ENCODE results near the gene POLR2L. TPM values are rescaled to one million over a fixed set of nuclear protein-coding genes. Genes with fewer than 3 reads are reported as not detected.
A peak's percentile ranks its signal among the peaks of the same experiment; 100 is the strongest.

The POLR2L gene
- total RNA-seq, 1 experiment from 2014 or later, result 118 TPM

DNA sequence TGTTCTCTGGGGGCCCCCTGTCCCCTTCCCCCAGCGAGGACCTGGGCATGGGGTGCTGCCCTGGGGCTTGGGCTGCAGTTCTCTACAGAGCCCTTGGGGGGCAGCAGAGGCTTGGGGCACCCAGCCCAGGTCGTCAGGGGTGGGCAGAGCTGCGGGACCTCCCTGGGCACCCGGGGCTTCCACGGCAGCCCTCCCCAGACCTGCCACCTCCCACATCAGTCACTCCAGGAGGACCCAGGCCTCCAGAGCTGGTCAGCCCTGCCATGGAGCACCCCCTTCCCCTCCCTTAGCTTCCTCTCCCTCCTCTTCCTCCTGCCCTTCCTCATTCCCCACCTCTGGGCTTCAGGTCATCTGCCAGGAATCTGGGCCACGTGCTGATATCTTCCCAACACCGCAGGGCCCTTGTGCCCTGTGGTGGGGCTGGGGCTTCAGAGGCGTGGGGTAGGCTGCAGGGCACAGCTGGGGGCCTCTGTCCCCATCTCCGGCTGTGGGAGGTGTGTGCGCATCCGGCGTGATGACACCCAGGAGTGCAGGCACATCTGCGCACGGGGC, 6.1 kb upstream of the POLR2L start:
- POLR2A ChIA-PET, result interaction anchor here (2.7 kb wide), 2 partner anchors 18 to 29 kb away, joined by 14 to 16 read pairs; partner anchors contain the start of gene PNPLA2
- intact Hi-C loops (cut with micrococcal nuclease), result no loop called here
- no peak overlapping the region for H3K4me3 Mint-ChIP-seq (ENCODE audit: unreplicated experiment)
- no peaks in the 10 kb centered on the region for H3K9me3 Mint-ChIP-seq (ENCODE audit: unreplicated experiment)
- no peak overlapping the region for H3K27ac Mint-ChIP-seq (ENCODE audit: low read depth, unreplicated experiment)
- H3K27me3 Mint-ChIP-seq (ENCODE audit: insufficient read depth, unreplicated experiment), result no peaks in the 10 kb centered on the region
- peaks cover 15% of the 10 kb centered on the region for H3K4me1 Mint-ChIP-seq (ENCODE audit: insufficient read depth, unreplicated experiment)
- TF ChIP-seq, protein P1, sequence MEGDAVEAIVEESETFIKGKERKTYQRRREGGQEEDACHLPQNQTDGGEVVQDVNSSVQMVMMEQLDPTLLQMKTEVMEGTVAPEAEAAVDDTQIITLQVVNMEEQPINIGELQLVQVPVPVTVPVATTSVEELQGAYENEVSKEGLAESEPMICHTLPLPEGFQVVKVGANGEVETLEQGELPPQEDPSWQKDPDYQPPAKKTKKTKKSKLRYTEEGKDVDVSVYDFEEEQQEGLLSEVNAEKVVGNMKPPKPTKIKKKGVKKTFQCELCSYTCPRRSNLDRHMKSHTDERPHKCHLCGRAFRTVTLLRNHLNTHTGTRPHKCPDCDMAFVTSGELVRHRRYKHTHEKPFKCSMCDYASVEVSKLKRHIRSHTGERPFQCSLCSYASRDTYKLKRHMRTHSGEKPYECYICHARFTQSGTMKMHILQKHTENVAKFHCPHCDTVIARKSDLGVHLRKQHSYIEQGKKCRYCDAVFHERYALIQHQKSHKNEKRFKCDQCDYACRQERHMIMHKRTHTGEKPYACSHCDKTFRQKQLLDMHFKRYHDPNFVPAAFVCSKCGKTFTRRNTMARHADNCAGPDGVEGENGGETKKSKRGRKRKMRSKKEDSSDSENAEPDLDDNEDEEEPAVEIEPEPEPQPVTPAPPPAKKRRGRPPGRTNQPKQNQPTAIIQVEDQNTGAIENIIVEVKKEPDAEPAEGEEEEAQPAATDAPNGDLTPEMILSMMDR (IDR thresholded peaks at IDR 0.05; ENCODE audit: unreplicated experiment), result peak; percentile 87
- H3K36me3 Mint-ChIP-seq (ENCODE audit: insufficient read depth, unreplicated experiment), result peaks cover 28% of the 10 kb centered on the region
- CTCF ChIA-PET, result interaction anchor here (0.9 to 1.0 kb wide), 3 partner anchors 8 to 203 kb away, joined by 4 to 6 read pairs (median 4); no protein-coding TSS in a partner anchor
- BruUV-seq (replicated peaks), result no TSS peak
- DNase-seq (ENCODE audit: unreplicated experiment), result peak; percentile 40

DNA sequence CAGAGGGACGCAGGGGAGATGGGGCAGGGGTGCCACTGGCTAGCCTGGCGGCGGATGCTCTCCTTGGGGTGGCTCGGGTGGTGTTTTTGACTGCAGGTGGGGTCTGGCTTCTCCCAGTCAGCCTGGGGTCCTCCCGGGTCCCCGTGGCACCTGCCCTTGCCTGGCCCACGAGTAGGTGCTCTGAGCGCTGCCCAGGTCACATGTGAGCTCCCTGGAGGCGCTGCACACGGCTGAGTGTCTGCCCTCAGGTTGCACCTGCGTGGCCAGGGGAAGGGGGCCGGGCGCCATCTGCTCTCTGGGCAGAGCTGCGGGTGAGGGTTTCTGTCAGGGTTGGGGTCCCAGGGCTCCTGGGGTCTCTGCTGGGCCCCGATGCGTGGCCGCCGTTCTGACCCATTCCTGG, 5.5 kb upstream of the POLR2L start:
- no peak overlapping the region for H3K4me3 Mint-ChIP-seq (ENCODE audit: unreplicated experiment)
- H3K4me1 Mint-ChIP-seq (ENCODE audit: insufficient read depth, unreplicated experiment), result peaks cover 15% of the 10 kb centered on the region
- H3K9me3 Mint-ChIP-seq (ENCODE audit: unreplicated experiment), result no peaks in the 10 kb centered on the region
- CTCF ChIA-PET, result interaction anchor here (0.9 to 1.0 kb wide), 4 partner anchors 9 to 204 kb away, joined by 3 to 6 read pairs (median 4); no protein-coding TSS in a partner anchor
- H3K27me3 Mint-ChIP-seq (ENCODE audit: insufficient read depth, unreplicated experiment), result no peaks in the 10 kb centered on the region
- no TSS peak for BruUV-seq (replicated peaks)
- intact Hi-C loops (cut with micrococcal nuclease), result no loop called here
- DNase-seq (ENCODE audit: unreplicated experiment), result no peak
- TF ChIP-seq, protein P1 (IDR thresholded peaks at IDR 0.05; ENCODE audit: unreplicated experiment), result no peak
- H3K27ac Mint-ChIP-seq (ENCODE audit: low read depth, unreplicated experiment), result no peak overlapping the region
- POLR2A ChIA-PET, result interaction anchor here (0.8 to 2.7 kb wide), 4 partner anchors 9 to 29 kb away, joined by 3 to 16 read pairs (median 9); partner anchors contain the start of gene PNPLA2
- H3K36me3 Mint-ChIP-seq (ENCODE audit: insufficient read depth, unreplicated experiment), result peaks cover 28% of the 10 kb centered on the region

DNA sequence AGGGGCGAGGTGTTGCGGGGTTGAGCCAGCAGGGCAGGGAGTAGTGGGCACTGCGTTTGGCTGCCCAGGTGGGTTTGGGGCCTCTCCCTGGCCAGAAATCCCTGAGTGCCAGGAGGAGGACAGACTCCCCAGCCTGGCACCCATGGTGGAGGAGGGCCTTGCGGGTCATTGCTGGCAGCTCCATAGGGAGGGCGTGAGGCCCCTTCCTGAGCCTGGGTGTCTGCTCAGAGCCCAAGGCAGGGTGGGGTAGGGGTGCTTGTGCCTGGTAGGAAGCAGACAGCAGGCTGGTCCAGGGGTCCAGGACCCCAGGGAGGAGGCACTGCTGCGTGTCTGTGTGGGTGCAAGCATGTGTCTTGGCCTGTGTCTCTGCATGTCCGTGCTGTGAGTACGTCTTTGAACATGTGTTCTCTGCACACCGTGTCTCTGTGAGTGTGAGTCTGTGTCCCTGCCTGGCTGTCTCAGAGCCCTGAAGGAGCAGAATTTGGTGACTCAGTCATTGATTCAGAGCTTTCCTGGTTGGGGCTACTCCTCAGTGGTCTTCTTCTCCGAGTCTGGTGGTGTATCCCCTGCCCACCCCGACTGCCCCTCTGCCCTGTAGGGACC, 4.3 kb upstream of the POLR2L start:
- DNase-seq (ENCODE audit: unreplicated experiment), result peak; percentile 47
- intact Hi-C loops (cut with micrococcal nuclease), result no loop called here
- Mint-ChIP-seq H3K27ac (ENCODE audit: low read depth, unreplicated experiment) (peak overlapping the region; percentile 28), H3K36me3 (ENCODE audit: insufficient read depth, unreplicated experiment) (peaks cover 33% of the 10 kb centered on the region), H3K4me3 (ENCODE audit: unreplicated experiment) (peak overlapping the region; percentile 39), H3K4me1 (ENCODE audit: insufficient read depth, unreplicated experiment) (peaks cover 15% of the 10 kb centered on the region), H3K27me3 (ENCODE audit: insufficient read depth, unreplicated experiment) (no peaks in the 10 kb centered on the region), H3K9me3 (ENCODE audit: unreplicated experiment) (no peaks in the 10 kb centered on the region)
- CTCF ChIA-PET, result interaction anchor here (0.6 to 1.1 kb wide), 4 partner anchors 12 to 205 kb away, joined by 3 to 4 read pairs (median 3); no protein-coding TSS in a partner anchor
- no TSS peak for BruUV-seq (replicated peaks)
- POLR2A ChIA-PET, result interaction anchor here (0.6 to 2.7 kb wide), 13 partner anchors 10 to 430 kb away, joined by 3 to 18 read pairs (median 4); partner anchors contain the start of gene PNPLA2
- TF ChIP-seq, protein P1 (IDR thresholded peaks at IDR 0.05; ENCODE audit: unreplicated experiment), result no peak

DNA sequence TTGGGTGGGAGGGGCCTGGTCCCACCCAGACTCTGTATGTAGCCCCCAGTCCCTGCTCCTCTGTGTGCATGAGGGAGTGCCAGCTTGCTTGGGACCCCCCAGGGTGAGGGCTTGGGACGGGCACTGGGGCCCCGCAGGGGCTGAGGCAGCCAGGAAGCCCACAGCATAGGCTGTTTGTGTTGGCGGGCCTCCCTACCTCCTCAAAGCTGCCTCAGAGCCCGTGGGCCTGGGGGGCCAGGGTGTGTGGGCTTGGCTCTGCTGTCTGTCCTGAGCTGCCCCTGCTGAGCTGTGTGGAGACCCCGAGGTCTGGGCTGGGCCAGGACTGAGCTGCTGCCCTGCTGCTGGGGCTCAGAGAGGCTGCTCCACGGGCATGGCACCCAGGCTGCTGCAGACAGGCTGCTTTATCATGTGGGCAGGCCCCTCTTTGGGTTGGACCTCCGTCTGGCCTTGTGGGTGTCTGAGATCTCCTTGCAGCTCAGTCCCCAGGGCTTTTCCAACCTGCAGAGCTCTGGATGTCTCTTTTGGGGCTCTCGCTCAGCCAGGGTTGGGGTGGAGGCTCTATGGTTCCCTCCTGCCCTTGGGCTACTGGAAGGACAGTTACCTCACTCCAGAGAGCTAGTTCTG, 3.7 kb upstream of the POLR2L start:
- BruUV-seq (replicated peaks), result no TSS peak
- peak overlapping the region; percentile 39 for H3K4me3 Mint-ChIP-seq (ENCODE audit: unreplicated experiment)
- DNase-seq (ENCODE audit: unreplicated experiment), result no peak
- H3K27ac Mint-ChIP-seq (ENCODE audit: low read depth, unreplicated experiment), result peak overlapping the region; percentile 28
- peaks cover 16% of the 10 kb centered on the region for H3K4me1 Mint-ChIP-seq (ENCODE audit: insufficient read depth, unreplicated experiment)
- peaks cover 38% of the 10 kb centered on the region for H3K36me3 Mint-ChIP-seq (ENCODE audit: insufficient read depth, unreplicated experiment)
- H3K27me3 Mint-ChIP-seq (ENCODE audit: insufficient read depth, unreplicated experiment), result no peaks in the 10 kb centered on the region
- intact Hi-C loops (cut with micrococcal nuclease), result loop anchor here (2.0 kb wide), 1 partner anchor 205 kb away; no protein-coding TSS in a partner anchor
- CTCF ChIA-PET, result interaction anchor here (0.8 to 1.0 kb wide), 2 partner anchors 11 to 31 kb away, joined by 3 to 4 read pairs; no protein-coding TSS in a partner anchor
- POLR2A ChIA-PET, result interaction anchor here (0.7 to 2.7 kb wide), 11 partner anchors 11 to 51 kb away, joined by 3 to 18 read pairs (median 4); partner anchors contain the start of genes PIDD1 and PNPLA2
- no peaks in the 10 kb centered on the region for H3K9me3 Mint-ChIP-seq (ENCODE audit: unreplicated experiment)
- TF ChIP-seq, protein P1 (IDR thresholded peaks at IDR 0.05; ENCODE audit: unreplicated experiment), result no peak

All from MCF 10A (cell line).